HepG2 (cell line): Measurements from ENCODE around the gene MMP25.

Experiments used
- CHD2 ChIP-seq: IDR thresholded peaks from 2 replicates; pipeline ENCODE4 v1.6.1; 2011; ENCODE audit warnings: low read depth, low read length, improper control_type of control experiment
- EP300 ChIP-seq, 3 experiments: sonication (generic) in 1 of 3; formaldehyde crosslinking in 1 of 3; IDR thresholded peaks; 2 replicates each; pipeline versions ENCODE4 v1.5.1 to v1.6.1; 2011 to 2020; ENCODE audit warnings: low read depth in 2 of 3, low read length in 2 of 3, borderline replicate concordance in 1 of 3, improper control_type of control experiment in 1 of 3, mild to moderate bottlenecking in 1 of 3, missing genetic modification reagents in 1 of 3, moderate library complexity in 1 of 3
- KLF15 ChIP-seq: sonication (generic); formaldehyde crosslinking; IDR thresholded peaks from 2 replicates; pipeline ENCODE4 v1.8.1; 2023; ENCODE audit warnings: borderline replicate concordance, mild to moderate bottlenecking, inconsistent platforms, missing genetic modification reagents, mixed read lengths
- PCBP1 ChIP-seq: fragments of 200-400 bp; formaldehyde crosslinking; IDR thresholded peaks from 2 replicates; pipeline ENCODE4 v1.6.1; 2017; ENCODE audit warnings: mild to moderate bottlenecking, low read depth, low read length, borderline replicate concordance
- PRMT3 ChIP-seq: sonication (generic); formaldehyde crosslinking; IDR thresholded peaks from 2 replicates; pipeline ENCODE4 v1.8.1; 2022; ENCODE audit warnings: low read depth, mild to moderate bottlenecking, moderate library complexity, missing genetic modification reagents, borderline replicate concordance
- ZNF138 ChIP-seq: sonication (generic); formaldehyde crosslinking; IDR thresholded peaks from 2 replicates; pipeline ENCODE4 v1.5.0; 2020; ENCODE audit warnings: mild to moderate bottlenecking, low read depth, missing genetic modification reagents
- TF ChIP-seq, protein P1 (sequence below): sonication (generic); formaldehyde crosslinking; IDR thresholded peaks from 2 replicates; pipeline ENCODE4 v1.4.0; 2020; ENCODE audit warnings: missing genetic modification reagents
- TF ChIP-seq, protein P2 (sequence below): sonication (generic); formaldehyde crosslinking; conservative IDR thresholded peaks from 2 replicates; pipeline ENCODE4 v1.4.0; 2020; ENCODE audit warnings: missing genetic modification reagents
- TF ChIP-seq, protein P3 (sequence below): sonication (generic); formaldehyde crosslinking; IDR thresholded peaks from 2 replicates; pipeline ENCODE4 v1.4.0; 2020; ENCODE audit warnings: mild to moderate bottlenecking, missing genetic modification reagents
- TF ChIP-seq, protein P4 (sequence below): sonication (generic); formaldehyde crosslinking; IDR thresholded peaks from 2 replicates; pipeline ENCODE4 v1.8.1; 2023; ENCODE audit warnings: mild to moderate bottlenecking, inconsistent platforms, moderate library complexity, missing genetic modification reagents, borderline replicate concordance

DNA sequence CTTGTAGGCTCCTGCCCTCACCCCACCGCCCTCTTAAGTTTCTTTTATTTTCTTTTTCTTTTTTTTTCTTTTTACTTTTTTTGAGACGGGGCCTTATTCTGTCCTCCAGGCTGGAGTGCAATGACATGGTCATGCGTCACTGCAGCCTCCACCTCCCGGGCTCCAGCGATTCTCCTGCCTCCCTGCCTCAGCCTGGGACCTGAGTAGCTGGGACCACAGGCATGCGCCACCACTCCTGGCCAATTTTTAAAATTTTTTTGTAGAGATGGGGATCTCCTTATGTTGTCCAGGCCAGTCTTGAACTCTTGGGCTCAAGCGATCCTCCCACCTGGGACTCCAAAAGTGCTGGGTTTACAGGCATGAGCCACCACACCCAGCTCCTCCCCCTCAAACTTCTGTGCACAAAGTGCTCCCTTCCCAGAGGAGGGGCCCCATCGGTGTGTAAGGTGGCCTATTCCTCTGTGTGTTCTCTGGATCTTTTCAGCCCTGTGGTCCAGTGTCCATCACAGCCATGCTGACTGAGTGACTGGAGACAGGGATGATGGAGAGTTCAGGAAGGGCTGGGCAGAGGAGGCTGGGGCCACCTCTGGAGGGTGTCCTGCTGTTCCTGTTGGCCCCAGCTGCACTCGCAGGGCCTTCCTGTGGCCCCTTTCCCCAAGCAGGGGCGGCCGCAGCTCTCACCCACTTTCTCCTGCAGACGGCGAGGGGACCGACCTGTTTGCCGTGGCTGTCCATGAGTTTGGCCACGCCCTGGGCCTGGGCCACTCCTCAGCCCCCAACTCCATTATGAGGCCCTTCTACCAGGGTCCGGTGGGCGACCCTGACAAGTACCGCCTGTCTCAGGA is 10.2 kb downstream of the MMP25 start:
- TF ChIP-seq PRMT3 (no peak), EP300 (IDR thresholded peaks at IDR 0.05; ENCODE audit: low read depth in 2 of 2, low read length in 2 of 2) (no peak), EP300 (CRISPR knock-in tag; IDR thresholded peaks at IDR 0.05; ENCODE audit: borderline replicate concordance) (no peak), KLF15 (CRISPR knock-in tag) (no peak), PCBP1 (no peak), CHD2 (no peak), ZNF138 (CRISPR knock-in tag) (no peak)
- TF ChIP-seq, protein P1, sequence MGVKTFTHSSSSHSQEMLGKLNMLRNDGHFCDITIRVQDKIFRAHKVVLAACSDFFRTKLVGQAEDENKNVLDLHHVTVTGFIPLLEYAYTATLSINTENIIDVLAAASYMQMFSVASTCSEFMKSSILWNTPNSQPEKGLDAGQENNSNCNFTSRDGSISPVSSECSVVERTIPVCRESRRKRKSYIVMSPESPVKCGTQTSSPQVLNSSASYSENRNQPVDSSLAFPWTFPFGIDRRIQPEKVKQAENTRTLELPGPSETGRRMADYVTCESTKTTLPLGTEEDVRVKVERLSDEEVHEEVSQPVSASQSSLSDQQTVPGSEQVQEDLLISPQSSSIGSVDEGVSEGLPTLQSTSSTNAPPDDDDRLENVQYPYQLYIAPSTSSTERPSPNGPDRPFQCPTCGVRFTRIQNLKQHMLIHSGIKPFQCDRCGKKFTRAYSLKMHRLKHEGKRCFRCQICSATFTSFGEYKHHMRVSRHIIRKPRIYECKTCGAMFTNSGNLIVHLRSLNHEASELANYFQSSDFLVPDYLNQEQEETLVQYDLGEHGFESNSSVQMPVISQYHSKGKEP (CRISPR knock-in tag) = no peak
- TF ChIP-seq, protein P2, sequence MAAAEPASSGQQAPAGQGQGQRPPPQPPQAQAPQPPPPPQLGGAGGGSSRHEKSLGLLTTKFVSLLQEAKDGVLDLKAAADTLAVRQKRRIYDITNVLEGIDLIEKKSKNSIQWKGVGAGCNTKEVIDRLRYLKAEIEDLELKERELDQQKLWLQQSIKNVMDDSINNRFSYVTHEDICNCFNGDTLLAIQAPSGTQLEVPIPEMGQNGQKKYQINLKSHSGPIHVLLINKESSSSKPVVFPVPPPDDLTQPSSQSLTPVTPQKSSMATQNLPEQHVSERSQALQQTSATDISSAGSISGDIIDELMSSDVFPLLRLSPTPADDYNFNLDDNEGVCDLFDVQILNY (CRISPR knock-in tag) = no peak
- TF ChIP-seq, protein P3, sequence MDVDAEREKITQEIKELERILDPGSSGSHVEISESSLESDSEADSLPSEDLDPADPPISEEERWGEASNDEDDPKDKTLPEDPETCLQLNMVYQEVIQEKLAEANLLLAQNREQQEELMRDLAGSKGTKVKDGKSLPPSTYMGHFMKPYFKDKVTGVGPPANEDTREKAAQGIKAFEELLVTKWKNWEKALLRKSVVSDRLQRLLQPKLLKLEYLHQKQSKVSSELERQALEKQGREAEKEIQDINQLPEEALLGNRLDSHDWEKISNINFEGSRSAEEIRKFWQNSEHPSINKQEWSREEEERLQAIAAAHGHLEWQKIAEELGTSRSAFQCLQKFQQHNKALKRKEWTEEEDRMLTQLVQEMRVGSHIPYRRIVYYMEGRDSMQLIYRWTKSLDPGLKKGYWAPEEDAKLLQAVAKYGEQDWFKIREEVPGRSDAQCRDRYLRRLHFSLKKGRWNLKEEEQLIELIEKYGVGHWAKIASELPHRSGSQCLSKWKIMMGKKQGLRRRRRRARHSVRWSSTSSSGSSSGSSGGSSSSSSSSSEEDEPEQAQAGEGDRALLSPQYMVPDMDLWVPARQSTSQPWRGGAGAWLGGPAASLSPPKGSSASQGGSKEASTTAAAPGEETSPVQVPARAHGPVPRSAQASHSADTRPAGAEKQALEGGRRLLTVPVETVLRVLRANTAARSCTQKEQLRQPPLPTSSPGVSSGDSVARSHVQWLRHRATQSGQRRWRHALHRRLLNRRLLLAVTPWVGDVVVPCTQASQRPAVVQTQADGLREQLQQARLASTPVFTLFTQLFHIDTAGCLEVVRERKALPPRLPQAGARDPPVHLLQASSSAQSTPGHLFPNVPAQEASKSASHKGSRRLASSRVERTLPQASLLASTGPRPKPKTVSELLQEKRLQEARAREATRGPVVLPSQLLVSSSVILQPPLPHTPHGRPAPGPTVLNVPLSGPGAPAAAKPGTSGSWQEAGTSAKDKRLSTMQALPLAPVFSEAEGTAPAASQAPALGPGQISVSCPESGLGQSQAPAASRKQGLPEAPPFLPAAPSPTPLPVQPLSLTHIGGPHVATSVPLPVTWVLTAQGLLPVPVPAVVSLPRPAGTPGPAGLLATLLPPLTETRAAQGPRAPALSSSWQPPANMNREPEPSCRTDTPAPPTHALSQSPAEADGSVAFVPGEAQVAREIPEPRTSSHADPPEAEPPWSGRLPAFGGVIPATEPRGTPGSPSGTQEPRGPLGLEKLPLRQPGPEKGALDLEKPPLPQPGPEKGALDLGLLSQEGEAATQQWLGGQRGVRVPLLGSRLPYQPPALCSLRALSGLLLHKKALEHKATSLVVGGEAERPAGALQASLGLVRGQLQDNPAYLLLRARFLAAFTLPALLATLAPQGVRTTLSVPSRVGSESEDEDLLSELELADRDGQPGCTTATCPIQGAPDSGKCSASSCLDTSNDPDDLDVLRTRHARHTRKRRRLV (CRISPR knock-in tag) = no peak
- TF ChIP-seq, protein P4, sequence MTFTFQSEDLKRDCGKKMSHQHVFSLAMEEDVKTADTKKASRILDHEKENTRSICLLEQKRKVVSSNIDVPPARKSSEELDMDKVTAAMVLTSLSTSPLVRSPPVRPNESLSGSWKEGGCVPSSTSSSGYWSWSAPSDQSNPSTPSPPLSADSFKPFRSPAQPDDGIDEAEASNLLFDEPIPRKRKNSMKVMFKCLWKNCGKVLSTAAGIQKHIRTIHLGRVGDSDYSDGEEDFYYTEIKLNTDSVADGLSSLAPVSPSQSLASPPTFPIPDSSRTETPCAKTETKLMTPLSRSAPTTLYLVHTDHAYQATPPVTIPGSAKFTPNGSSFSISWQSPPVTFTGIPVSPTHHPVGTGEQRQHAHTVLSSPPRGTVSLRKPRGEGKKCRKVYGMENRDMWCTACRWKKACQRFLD (CRISPR knock-in tag) = no peak
